Esophagus muscularis mucosa (tissue), 4 donors: ENCODE results near the gene WDFY2.

ENCODE experiments used
- CTCF ChIP-seq, 3 experiments: fragments of 200-600 bp in 2 of 3; fragments of 450-650 bp in 1 of 3; sonication (generic) in 2 of 3; IDR thresholded peaks; one replicate each; pipeline ENCODE4 v1.5.1; 2017 to 2019; ENCODE audit warnings: antibody characterized with exemption in 3 of 3, mild to moderate bottlenecking in 2 of 3, moderate library complexity in 1 of 3
- EP300 ChIP-seq: sonication (generic); formaldehyde crosslinking; IDR thresholded peaks from one replicate; pipeline ENCODE4 v1.6.1; 2017; ENCODE audit warnings: antibody characterized with exemption
- POLR2A ChIP-seq: fragments of 450-650 bp; IDR thresholded peaks from one replicate; pipeline ENCODE4 v1.6.1; 2017; ENCODE audit warnings: antibody characterized with exemption, moderate library complexity, mild to moderate bottlenecking, low read depth

GRCh38 chr13:51590231-51590970 is 6.1 kb downstream of the WDFY2 start:
- TF ChIP-seq CTCF (IDR thresholded peaks at IDR 0.05) (no peak), EP300 (no peak), POLR2A (no peak)
